ENCODE results near the gene CDR2. TPM values are rescaled to one million over a fixed set of nuclear protein-coding genes. Genes with fewer than 3 reads are reported as not detected.
"Not testable (repeated sequence)": the region's sequence is repeated elsewhere in the genome, so short reads cannot be mapped to it uniquely, and the experiment has no call there.

CDR2 gene
- total RNA-seq, 1 donor from 2014 or later = 11.8 TPM

DNA sequence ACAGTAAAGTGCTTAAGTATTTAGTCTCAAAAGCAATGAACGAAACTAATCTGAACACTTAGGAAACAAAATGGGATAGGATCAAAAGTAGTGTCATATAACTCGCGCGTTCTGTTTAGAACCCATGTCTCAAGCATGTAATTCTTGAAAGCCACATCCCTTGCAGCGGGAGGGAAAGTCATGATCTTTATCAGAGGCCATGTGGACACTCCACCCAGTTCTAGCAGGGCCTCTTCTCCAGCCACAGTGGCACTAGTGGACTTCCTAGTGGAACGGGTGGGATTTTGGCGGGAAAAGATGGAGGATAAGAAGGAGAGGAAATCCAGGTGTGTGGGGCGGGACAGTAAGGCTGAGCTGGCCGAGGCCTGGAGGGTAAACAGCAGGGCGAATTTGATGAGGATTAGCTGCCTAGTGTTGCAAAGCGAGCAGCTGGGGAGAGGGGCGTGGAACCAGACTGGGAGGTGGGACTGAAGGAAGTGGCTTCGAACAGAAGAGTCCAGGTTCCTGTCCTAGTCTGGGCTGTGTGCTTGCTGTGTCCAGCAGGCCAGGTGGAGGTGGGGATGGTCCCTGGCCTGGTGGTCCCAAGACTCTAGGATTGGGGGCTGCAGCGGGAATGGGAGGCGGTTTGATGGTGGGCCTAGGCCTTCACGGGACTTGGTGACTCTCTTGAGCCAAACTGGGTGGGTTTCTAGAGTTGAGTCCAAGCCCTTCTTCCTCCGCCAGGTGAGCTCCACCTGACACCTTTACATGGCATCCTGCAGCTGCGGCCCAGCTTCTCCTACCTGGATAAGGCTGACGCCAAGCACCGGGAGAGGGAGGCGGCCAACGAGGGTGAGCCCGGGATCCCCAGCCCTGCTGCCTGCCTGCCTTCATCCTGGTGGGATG is 61.3 kb downstream of the CDR2 start:
- FAIRE-seq (no peak), DNase-seq (ENCODE audit: low spot score in 2 of 2) (no peak)

DNA sequence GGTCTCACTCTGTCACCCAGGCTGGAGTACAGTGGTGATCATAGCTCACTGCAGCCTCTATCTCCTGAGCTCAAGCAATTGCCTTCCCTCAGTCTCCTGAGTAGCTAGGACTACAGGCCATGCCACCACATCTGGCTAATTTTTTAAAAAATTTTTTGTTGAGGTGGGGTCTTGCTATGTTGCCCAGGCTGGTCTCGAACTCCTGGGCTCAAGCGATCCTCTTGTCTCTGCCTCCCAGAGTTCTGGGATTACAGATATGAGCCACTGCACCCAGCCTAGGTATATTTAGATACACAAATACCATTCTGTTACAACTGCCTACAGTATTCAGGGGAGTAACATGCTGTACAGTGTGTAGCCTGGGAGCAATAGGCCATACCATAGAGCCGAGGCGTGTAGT is 62.9 kb downstream of the CDR2 start:
- FAIRE-seq (no peak), DNase-seq (ENCODE audit: low spot score in 2 of 2) (no peak)

DNA sequence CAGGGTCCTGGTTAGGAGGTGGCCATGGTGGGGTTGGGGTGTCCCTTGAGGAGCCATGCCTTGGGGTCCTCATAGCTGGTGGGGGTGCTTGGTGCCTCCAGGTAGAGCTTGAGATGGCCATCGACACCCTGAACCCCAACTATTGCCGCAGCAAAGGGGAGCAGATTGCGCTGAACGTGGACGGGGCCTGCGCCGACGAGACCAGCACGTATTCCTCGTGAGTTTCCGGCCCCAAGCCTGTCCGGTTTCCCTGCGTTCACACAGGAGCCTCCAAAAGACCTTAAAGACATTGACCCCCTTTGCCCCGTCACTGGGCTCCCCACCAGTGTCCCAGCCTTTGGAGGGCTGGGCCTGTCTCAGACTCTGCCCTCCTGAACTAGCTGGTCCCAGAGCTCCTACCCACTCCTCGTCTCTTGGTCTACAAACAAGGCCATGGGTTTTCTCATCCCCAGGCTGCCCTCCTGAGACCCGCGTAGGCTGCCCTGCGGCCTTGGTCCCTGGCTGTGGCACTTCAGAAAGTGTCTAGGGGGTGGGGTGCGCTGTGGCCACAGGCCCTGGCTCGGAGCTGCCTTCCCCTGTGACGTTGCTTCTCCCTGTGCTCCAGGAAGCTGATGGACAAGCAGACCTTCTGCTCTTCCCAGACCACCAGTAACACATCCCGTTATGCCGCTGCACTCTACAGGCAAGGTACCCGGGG is 65.4 kb downstream of the CDR2 start:
- FAIRE-seq = no peak

DNA sequence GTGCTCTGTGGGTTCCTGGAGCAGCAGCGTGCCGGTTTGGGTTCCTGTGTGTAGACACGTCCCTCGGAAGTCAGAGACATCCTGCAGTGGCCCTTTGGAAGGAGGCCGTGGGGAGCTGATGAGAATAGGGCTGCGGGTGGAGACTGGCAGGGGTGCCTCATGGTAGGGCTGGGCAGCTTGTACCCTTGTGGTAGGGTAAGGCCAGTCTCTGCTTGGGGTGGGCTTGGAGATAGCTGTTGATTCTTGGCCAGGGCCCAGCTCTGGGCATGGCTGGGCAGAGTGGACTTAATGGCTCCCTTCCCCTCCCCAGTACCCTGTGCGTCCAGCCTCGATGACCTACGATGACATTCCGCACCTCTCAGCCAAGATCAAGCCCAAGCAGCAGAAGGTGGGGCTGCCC is 66.6 kb downstream of the CDR2 start:
- FAIRE-seq (no peak), DNase-seq (ENCODE audit: low spot score in 2 of 2) (no peak)

More for the DNA sequence above, 65.4 kb downstream of the CDR2 start:
- DNase-seq (ENCODE audit: low spot score in 2 of 2) = no peak

DNA sequence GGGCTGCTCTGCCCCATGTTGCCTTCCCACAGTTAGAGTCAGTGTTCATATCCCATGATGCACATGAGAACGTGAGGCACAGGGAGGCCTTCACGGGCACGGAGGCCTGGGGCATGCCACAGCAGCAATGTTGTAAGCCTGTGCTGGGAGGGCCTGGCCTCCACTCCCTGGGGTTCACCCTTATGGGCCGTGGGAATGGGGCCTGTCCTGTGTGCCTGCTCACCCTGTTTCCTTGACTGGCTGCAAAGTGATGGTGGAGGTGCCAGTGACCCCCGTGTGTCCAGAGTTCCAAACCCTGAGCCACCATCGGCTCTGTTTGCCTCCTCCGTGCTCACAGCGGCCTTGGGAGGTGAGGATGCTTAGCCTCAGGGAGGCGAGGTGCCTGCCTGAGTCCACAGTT is 67.6 kb downstream of the CDR2 start:
- DNase-seq (ENCODE audit: low spot score in 2 of 2) (no peak), FAIRE-seq (no peak)

DNA sequence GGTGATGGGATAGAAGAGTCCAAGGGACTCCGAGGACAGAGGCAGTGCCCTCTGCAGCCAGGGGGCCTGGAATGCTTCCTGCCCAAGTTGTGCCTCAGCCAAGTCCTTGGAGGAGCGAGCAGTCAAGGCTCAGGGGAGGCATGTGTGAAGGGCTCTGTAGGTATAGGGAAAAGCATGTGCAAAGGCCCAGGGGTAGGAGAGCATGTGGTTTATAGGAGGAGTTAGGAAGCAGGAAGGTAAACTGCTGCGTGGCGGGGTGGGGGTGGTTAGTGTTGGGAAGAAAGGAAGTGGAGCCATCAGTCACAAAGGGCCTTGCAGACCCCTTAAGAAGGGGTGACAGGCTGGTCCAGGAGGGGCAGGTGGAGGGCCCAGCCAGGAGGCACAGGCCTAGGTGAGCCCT is 70.0 kb downstream of the CDR2 start:
- FAIRE-seq = no peak
- no peak for DNase-seq (ENCODE audit: low spot score in 2 of 2)

DNA sequence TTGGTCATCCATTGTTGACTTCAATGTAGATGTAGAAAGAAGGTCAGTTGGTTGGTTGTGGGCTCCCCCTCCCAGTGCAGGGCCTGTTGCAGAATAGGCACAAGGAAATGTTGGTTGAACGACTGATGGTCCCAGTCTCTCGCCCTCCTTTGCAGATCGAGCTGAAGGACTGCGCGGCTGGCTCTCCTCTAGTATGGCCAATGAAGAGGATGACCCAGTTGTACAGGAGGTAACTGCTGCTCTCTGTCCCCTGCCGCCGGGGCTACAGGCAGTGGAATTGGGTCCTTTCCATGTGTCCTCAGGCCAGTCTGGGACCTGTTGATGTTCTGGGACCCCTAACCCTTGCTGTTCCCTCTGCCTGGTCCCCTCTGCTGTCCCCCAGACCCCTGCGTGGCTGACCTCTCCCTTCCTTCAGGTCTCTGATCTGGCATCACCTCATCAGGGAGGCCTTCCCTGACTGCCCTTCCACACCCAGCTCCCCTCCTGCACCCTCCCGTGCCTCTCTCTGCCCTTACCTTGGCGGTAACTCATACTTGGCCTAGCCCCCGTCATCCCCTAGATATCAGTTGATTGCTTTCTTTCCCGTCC is 71.5 kb downstream of the CDR2 start:
- FAIRE-seq (no peak), DNase-seq (ENCODE audit: low spot score in 2 of 2) (no peak)

DNA sequence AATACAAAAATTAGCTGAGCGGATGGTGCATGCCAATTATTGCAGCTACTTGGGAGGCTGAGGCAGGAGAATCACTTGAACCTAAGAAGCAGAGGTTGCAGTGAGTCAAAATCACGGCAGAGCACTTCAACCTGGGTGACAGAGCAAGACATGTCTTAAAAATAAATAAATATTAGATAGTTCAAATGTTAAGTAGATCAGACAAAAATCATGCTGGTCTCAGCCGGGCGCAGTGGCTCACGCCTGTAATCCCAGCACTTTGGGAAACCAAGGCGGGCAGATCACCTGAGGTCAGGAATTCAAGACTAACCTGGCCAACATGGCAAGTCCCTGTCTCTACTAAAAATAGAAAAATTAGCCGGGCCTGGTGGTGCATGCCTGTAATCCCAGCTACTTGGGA is 73.0 kb downstream of the CDR2 start:
- not testable (repeated sequence) for DNase-seq (ENCODE audit: low spot score in 2 of 2); FAIRE-seq

DNA sequence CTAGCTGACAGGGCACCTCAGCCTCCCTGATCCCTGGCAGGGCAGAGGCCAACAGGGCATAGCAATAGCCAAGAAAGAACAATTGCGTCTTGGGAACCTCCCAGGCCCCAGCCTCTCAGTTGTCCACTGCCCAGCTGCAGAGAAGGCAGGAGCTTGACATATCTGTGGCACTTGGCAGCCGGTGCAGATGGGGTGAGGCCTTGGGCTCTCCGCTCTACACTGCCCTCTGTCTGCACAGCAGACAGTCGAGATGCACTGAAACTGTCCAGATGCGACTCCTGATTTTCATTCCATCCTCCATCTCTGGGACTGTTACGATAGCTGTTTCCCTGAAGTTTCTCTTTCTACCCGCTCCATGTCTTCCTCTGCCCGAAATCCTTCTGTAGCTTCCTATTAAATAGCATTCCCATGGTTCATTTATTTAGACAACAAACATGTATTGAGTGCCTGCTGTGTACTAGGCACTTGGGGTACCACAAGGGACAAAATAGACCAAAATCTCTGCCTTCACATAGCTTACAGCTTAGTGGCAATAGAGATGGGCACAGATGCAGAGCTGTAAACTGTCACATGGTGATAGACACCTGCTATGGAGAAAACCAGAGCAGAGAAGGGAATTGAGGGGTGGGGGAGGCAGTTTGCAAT is 73.9 kb downstream of the CDR2 start:
- DNase-seq (ENCODE audit: low spot score in 2 of 2) = peak; percentile 63 to 65
- FAIRE-seq = no peak

DNA sequence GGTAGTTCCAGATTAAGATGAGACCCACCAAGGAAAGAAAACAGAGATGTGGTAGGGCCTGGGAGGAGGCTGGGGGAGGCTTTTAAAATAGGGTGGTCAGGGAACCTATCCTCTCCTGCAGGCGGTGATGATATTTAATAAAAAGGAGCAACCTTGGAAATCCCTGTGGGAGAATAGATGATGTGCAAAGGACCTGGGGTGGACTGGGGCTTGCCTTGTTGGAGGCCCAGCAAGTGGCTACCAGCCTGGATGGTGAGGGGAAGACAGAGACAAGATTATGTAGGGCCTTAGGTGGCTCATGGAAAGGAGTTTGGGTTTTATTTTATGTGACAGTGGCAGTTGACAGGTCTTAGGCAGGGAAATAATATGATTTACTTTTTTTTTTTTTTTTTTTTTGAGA is 75.4 kb downstream of the CDR2 start:
- no peak for DNase-seq (ENCODE audit: low spot score in 2 of 2)

DNA sequence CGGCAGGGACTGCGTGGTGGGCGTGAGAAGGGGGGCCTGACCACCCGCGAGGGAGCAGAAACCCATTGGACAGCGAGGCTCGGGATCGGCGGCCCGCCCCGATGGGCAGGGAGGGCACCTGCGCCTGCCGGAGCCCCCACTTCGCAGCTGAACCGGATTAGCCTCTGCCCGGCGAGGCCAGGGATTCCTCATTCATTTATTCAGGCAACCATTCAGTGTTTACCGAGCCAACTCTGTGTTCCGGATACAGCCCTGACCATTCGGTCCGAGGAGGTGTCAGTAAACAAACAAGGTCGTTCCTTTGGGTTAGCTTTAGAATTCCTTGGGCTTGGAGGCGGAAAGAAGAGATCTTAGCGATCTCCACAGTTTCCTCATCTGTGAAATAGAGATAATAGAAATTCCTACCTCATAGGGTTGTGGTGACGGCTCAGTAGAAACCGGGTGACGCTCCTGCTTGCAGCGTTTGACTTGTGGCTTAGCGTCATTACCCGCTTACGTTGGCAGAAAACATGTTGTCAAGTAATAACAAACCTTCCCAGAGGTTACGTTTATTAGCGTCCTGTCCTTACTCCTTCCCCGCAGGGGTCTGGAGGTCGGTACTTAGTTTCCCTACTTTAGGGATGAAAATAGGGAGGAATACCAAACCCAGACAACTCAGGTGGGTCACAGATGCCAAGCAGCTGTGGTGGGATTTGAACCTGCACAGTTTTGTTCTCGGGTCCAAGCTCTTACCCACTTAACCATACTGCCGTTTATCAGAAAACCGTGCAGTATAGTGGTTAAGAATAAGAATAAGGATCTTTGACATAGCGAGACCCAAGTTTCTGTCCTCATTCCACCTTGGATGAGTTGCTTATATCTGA is 76.3 kb downstream of the CDR2 start:
- DNase-seq (ENCODE audit: low spot score in 2 of 2) (peak; percentile 57 to 63), FAIRE-seq (no peak)

More for the DNA sequence above, 75.4 kb downstream of the CDR2 start:
- no peak for FAIRE-seq

DNA sequence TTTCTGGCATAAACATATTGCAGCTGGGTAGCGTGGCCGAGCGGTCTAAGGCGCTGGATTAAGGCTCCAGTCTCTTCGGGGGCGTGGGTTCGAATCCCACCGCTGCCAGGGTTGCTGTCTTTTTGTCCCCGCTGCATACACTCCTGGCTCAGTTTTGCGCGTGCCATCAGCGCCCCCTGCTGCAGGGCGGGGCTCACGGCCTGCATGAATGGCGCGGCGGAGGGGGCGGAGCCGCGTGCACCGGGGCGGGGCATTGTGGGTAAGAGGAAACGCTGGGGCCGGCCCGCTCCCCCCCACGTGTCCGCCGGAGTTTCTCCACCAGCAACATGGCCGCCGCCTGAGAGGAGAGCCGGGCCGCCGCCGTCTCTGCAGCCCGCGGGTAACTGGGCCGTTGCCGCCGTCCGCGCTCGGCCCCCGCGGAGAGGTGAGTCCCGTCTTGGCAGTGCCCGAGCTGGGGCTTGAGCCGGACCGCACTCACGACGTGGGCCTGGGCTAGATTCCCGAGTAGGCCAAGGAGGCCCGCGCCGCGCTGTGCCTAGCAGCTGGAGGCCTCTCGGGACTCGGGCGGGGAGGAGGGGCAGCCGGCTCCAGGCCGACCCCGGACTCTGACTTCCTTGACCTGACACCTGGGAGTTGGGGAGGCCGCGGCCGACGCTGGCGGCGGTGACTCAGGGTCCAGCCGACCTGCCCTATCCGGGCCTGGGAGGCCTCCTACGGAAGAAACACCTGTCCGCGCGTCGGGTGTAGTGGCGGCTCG is 77.1 kb downstream of the CDR2 start, which contains the start of gene POLR3E:
Gene POLR3E (plus strand): TSS at position 296 of the 757 bp plus-strand sequence. CDS start 5,560 bp downstream, outside the sequence.
- peak; percentile 93 for DNase-seq (ENCODE audit: low spot score in 2 of 2)
- no peak for FAIRE-seq

DNA sequence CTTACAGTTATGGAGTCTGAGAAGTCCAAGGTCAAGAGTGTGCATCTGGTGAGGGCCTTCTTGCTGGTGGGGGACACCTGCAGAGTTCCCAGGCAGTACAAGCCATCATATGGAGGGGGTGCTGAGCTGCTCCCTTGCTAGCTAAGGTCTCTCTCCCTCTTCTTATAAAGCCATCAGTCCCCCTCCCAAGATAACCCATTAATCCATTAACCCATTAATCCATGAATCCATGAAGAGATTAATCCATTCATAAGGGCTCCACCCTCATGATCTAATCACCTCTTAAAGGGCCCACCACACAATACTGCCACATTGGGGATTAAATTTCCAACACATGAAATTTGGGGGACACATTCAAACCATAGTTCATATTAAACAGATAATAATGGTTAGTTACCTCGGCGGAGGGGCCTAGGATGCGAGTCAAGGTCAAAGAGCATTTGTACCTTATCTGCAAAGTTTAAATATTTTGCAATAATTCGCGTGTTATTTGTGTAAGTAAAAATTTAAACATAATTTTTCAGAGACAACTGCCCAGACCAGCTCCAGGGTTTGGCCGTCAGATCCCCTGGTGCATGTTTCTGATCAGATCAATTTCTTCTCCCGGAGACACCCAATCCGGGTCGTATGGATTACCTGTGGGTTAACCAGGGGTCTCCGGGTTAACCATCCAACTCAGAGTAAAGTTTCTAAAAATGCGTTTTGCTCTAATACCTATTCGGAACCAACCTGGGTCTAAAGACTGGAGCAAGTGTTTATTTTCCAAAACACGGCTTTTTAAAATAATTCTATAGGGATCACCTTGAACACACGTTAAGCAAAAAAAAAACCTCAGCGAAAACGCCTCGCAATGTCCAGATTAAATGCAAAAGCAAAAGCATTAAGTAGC is 78.0 kb downstream of the CDR2 start:
- no peak for DNase-seq (ENCODE audit: low spot score in 2 of 2)
- FAIRE-seq = no peak

Other genes with a start within 250 kb of the CDR2 start
- gene SDR42E2, start 212.1 kb downstream of the CDR2 start, total RNA-seq = not detected
- gene EEF2K, start 168.3 kb downstream of the CDR2 start, total RNA-seq = 9.8 TPM
- 19.6 TPM for gene POLR3E, start 77.2 kb downstream of the CDR2 start, total RNA-seq
- gene NPIPB5, start 136.3 kb upstream of the CDR2 start, total RNA-seq = 110 TPM

Data from frontal cortex (tissue), 4 donors.